LoVo (cell line): Measurements from ENCODE around the gene SPATS2L.

Source experiments
- DNase-seq: peaks from one replicate; pipeline ENCODE4 v3.0.0-alpha.2; 2016; ENCODE audit warnings: low spot score

Gene SPATS2L

GRCh38 chr2:200445284-200445683 is 138.8 kb downstream of the SPATS2L start:
- DNase-seq, result no peak

- no peak for DNase-seq
Observed at GRCh38 chr2:200446612-200447011, 140.1 kb downstream of the SPATS2L start.

- no peak for DNase-seq
Observed at GRCh38 chr2:200447139-200447855, 140.8 kb downstream of the SPATS2L start.

- DNase-seq, result no peak
Observed at GRCh38 chr2:200448455-200448854, 142.0 kb downstream of the SPATS2L start.

GRCh38 chr2:200449149-200449548 is 142.7 kb downstream of the SPATS2L start:
- DNase-seq, result no peak

GRCh38 chr2:200450288-200450687 is 143.8 kb downstream of the SPATS2L start:
- no peak for DNase-seq

- DNase-seq, result no peak
Observed at GRCh38 chr2:200451511-200451910, 145.0 kb downstream of the SPATS2L start.

GRCh38 chr2:200452377-200452776 is 145.9 kb downstream of the SPATS2L start:
- DNase-seq, result no peak

- DNase-seq, result no peak
Observed at GRCh38 chr2:200453142-200453852, 146.8 kb downstream of the SPATS2L start.

- no peak for DNase-seq
Observed at GRCh38 chr2:200453853-200454534, 147.5 kb downstream of the SPATS2L start.

- DNase-seq, result peak; percentile 17
Observed at GRCh38 chr2:200454927-200455801, 148.7 kb downstream of the SPATS2L start.

- no peak for DNase-seq
Observed at GRCh38 chr2:200455958-200456421, 149.5 kb downstream of the SPATS2L start.

- DNase-seq, result no peak
Observed at GRCh38 chr2:200456567-200456966, 150.1 kb downstream of the SPATS2L start.

GRCh38 chr2:200459101-200459500 is 152.6 kb downstream of the SPATS2L start:
- no peak for DNase-seq

GRCh38 chr2:200461846-200462710 is 155.6 kb downstream of the SPATS2L start:
- no peak for DNase-seq

GRCh38 chr2:200463452-200463851 is 157.0 kb downstream of the SPATS2L start:
- no peak for DNase-seq

- no peak for DNase-seq
Observed at GRCh38 chr2:200466425-200467418, 160.2 kb downstream of the SPATS2L start.

GRCh38 chr2:200467806-200468681 is 161.6 kb downstream of the SPATS2L start:
- no peak for DNase-seq
